ENCODE results near the gene SERPING1. TPM values are rescaled to one million over a fixed set of nuclear protein-coding genes. Genes with fewer than 3 reads are reported as not detected.
A peak's percentile ranks its signal among the peaks of the same experiment; 100 is the strongest.

SERPING1 gene
- total and polyA plus RNA-seq, 2 of the 13 experiments (the other 11 are each of a cell fraction or from before 2014, with no cell fraction given) = 2.0 to 10.4 TPM

DNA sequence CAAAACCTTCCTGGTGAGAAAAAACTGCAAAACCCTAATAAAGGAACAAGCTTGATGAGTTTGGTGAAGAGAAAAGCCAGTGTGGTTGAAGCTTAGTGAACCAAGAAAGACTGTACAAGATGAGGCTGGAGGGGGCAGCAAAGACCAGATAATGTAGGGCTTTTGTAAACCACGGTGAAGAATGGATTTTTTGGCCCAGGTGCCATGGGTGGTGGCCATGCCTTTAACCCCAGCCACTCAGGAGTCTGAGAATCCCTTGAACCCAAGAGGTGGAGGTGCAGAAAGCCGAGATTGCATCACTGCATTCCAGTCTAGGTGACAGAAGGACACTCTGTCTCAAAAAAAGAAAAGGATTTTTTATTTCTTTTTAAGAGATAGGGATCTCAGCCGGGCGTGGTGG is 65.4 kb downstream of the SERPING1 start:
- in situ Hi-C loops (cut with HindIII; ENCODE audit: extremely low pct_ligation_motif_present, low pct_unique_long_range_greater_than_20kb) = loop anchor here (25.0 kb wide), 2 partner anchors 624 to 849 kb away; partner anchors contain the start of gene OR5B21
- CTCF ChIA-PET (ENCODE audit: low intra/inter-chr PET ratio, low total read pairs) = no interaction called here
- WGBS (ENCODE audit: low lambda C conversion rate) = 73% methylated on average over 4 of the region's 4 CpGs

More for the DNA sequence above, 65.4 kb downstream of the SERPING1 start:
- no peaks in the 10 kb centered on the region for H3K9me3 ChIP-seq (ENCODE audit: low read length)
- DNase-seq (ENCODE audit: low spot score) (no peak), FAIRE-seq (no peak), ATAC-seq (no peak)
- BruUV-seq (replicated peaks) = no TSS peak
- H3K4me2 ChIP-seq (ENCODE audit: low read depth, low read length) = no peak overlapping the region
- POLR2A ChIA-PET = interaction anchor here (1.0 kb wide), 1 partner anchor 49 kb away, joined by 3 read pairs; the partner anchor contains the start of gene MED19
- H3K4me1 ChIP-seq (ENCODE audit: insufficient read depth, low read length) = peaks cover 17% of the 10 kb centered on the region
- TF ChIP-seq ZNF337 (CRISPR knock-in tag; IDR thresholded peaks at IDR 0.05; ENCODE audit: borderline replicate concordance, low read depth) (no peak), ARNT (IDR thresholded peaks at IDR 0.05) (no peak), ZNF251 (CRISPR knock-in tag; IDR thresholded peaks at IDR 0.05) (no peak), ZNF761 (CRISPR knock-in tag; conservative IDR thresholded peaks at IDR 0.05) (no peak), ETS1 (CRISPR knock-in tag; IDR thresholded peaks at IDR 0.05) (no peak), ZSCAN21 (CRISPR knock-in tag; IDR thresholded peaks at IDR 0.05; ENCODE audit: borderline replicate concordance) (no peak), SMC3 (IDR thresholded peaks at IDR 0.05; ENCODE audit: low read length) (peak; percentile 13; the same call in 1 of the 2 replicates), ZNF350 (CRISPR knock-in tag; IDR thresholded peaks at IDR 0.05; ENCODE audit: borderline replicate concordance, low read depth) (no peak), ZBTB20 (CRISPR knock-in tag; IDR thresholded peaks at IDR 0.05; ENCODE audit: borderline replicate concordance, low read depth) (no peak), ATF7-NPFF (CRISPR knock-in tag; IDR thresholded peaks at IDR 0.05; ENCODE audit: low read depth) (no peak), ZNF280D (CRISPR knock-in tag; IDR thresholded peaks at IDR 0.05) (no peak), ZFY (CRISPR knock-in tag; IDR thresholded peaks at IDR 0.05) (no peak), STAG1 (CRISPR knock-in tag; IDR thresholded peaks at IDR 0.05) (peak; percentile 73), FOXA1 (IDR thresholded peaks at IDR 0.05) (no peak), FOXA1 (CRISPR knock-in tag; IDR thresholded peaks at IDR 0.05) (no peak), IRX3 (CRISPR knock-in tag; IDR thresholded peaks at IDR 0.05; ENCODE audit: borderline replicate concordance, low read depth) (no peak), TGIF2 (CRISPR knock-in tag; IDR thresholded peaks at IDR 0.05) (no peak), ZNF550 (CRISPR knock-in tag; IDR thresholded peaks at IDR 0.05; ENCODE audit: borderline replicate concordance) (no peak), ZNF75D (CRISPR knock-in tag; IDR thresholded peaks at IDR 0.05; ENCODE audit: borderline replicate concordance) (no peak), SAP130 (CRISPR knock-in tag; IDR thresholded peaks at IDR 0.05; ENCODE audit: low read depth) (no peak)
- TF ChIP-seq, protein P1, sequence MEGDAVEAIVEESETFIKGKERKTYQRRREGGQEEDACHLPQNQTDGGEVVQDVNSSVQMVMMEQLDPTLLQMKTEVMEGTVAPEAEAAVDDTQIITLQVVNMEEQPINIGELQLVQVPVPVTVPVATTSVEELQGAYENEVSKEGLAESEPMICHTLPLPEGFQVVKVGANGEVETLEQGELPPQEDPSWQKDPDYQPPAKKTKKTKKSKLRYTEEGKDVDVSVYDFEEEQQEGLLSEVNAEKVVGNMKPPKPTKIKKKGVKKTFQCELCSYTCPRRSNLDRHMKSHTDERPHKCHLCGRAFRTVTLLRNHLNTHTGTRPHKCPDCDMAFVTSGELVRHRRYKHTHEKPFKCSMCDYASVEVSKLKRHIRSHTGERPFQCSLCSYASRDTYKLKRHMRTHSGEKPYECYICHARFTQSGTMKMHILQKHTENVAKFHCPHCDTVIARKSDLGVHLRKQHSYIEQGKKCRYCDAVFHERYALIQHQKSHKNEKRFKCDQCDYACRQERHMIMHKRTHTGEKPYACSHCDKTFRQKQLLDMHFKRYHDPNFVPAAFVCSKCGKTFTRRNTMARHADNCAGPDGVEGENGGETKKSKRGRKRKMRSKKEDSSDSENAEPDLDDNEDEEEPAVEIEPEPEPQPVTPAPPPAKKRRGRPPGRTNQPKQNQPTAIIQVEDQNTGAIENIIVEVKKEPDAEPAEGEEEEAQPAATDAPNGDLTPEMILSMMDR (CRISPR knock-in tag; IDR thresholded peaks at IDR 0.05) = peak; percentile 67
- no peak overlapping the region for H2AFZ ChIP-seq (ENCODE audit: low read length)
- peaks cover 0 to 1% of the 10 kb centered on the region in 2 experiments; a peak in 1 of 5 replicates for H3K27me3 ChIP-seq (ENCODE audit: control insufficient read depth in 1 of 2, insufficient read depth in 2 of 2, low read length in 2 of 2)
- no peaks in the 10 kb centered on the region for H4K20me1 ChIP-seq (ENCODE audit: insufficient read depth, low read length)
- H3K4me3 ChIP-seq (replicated peaks in 1 of 3; ENCODE audit: insufficient read depth in 1 of 3, low read depth in 2 of 3, low read length in 3 of 3) = no peak overlapping the region
- intact Hi-C loops (cut with micrococcal nuclease; ENCODE audit: unreplicated experiment) = loop anchor here (10.0 kb wide), 1 partner anchor 142 kb away; no protein-coding TSS in a partner anchor
- no peak overlapping the region for H3K9ac ChIP-seq (ENCODE audit: insufficient read depth, low read depth, low read length)
- H3K36me3 ChIP-seq (replicated peaks in 1 of 2; ENCODE audit: control insufficient read depth in 1 of 2, insufficient read depth in 2 of 2, low read length in 2 of 2) = peaks cover 11 to 22% of the 10 kb centered on the region in 2 experiments
- peaks cover 17% of the 10 kb centered on the region for H3K79me2 ChIP-seq (ENCODE audit: insufficient read depth, low read length)
- H3K27ac ChIP-seq (ENCODE audit: extremely low read length, insufficient read depth, low read length) = no peak overlapping the region
